GM10847 (cell line): ENCODE data around the gene RNF111.
A peak's percentile ranks its signal among the peaks of the same experiment; 100 is the strongest.

Experiments used
- POLR2A ChIP-seq: IDR thresholded peaks from 2 replicates; pipeline ENCODE4 v1.6.1; 2011; ENCODE audit not compliant: insufficient read length; ENCODE audit errors: extremely low read depth

RNF111 gene

GRCh38 chr15:58987491-58988005, at the start of gene RNF111:
Gene RNF111 (plus strand): TSS chr15:58987663. CDS start chr15:59030823, 43,160 bp downstream.
- peak; percentile 73 for TF ChIP-seq POLR2A

GRCh38 chr15:58947179-58947578, 40.3 kb upstream of the RNF111 start:
- TF ChIP-seq POLR2A, result no peak

GRCh38 chr15:58951388-58952007, 36.0 kb upstream of the RNF111 start:
- TF ChIP-seq POLR2A, result no peak

GRCh38 chr15:58952751-58953150, 34.7 kb upstream of the RNF111 start:
- TF ChIP-seq POLR2A, result no peak

- no peak for TF ChIP-seq POLR2A
These were observed 30.1 kb upstream of the RNF111 start for GRCh38 chr15:58957101-58957973.

- no peak for TF ChIP-seq POLR2A
These were observed 28.7 kb upstream of the RNF111 start for GRCh38 chr15:58958811-58959210.

GRCh38 chr15:58962136-58962535, 25.3 kb upstream of the RNF111 start:
- no peak for TF ChIP-seq POLR2A

- TF ChIP-seq POLR2A, result no peak
These were observed 24.5 kb upstream of the RNF111 start for GRCh38 chr15:58962662-58963565.

GRCh38 chr15:58966698-58967097, 20.8 kb upstream of the RNF111 start:
- TF ChIP-seq POLR2A, result no peak

- TF ChIP-seq POLR2A, result no peak
These were observed 20.0 kb upstream of the RNF111 start for GRCh38 chr15:58967479-58967878.

- TF ChIP-seq POLR2A, result no peak
These were observed 9.6 kb upstream of the RNF111 start for GRCh38 chr15:58977887-58978286.

- no peak for TF ChIP-seq POLR2A
These were observed 7.0 kb upstream of the RNF111 start for GRCh38 chr15:58980351-58980939.

GRCh38 chr15:58981808-58982475, 5.5 kb upstream of the RNF111 start:
- TF ChIP-seq POLR2A, result no peak

- TF ChIP-seq POLR2A, result no peak
These were observed 4.2 kb upstream of the RNF111 start for GRCh38 chr15:58983261-58983660.

- no peak for TF ChIP-seq POLR2A
These were observed 2.0 kb upstream of the RNF111 start for GRCh38 chr15:58985443-58985842.

GRCh38 chr15:58987036-58987435, 427 bp upstream of the RNF111 start:
- no peak for TF ChIP-seq POLR2A
